NB4 (cell line): ENCODE measurements around the gene PRODH2.

Experiments used
- MYC ChIP-seq: IDR thresholded peaks from 2 replicates; pipeline ENCODE4 v1.6.1; 2011; ENCODE audit warnings: low read depth, low read length
- POLR2A ChIP-seq: IDR thresholded peaks from 2 replicates; pipeline ENCODE4 v1.6.1; 2011; ENCODE audit warnings: mild to moderate bottlenecking; ENCODE audit not compliant: insufficient read length; ENCODE audit errors: extremely low read depth
- TF ChIP-seq, protein P1 (sequence below): IDR thresholded peaks from one replicate; pipeline ENCODE4 v1.5.1; 2012; ENCODE audit warnings: low read depth, low read length
- TF ChIP-seq, protein P2 (sequence below): IDR thresholded peaks from 2 replicates; pipeline ENCODE4 v1.6.1; 2011; ENCODE audit warnings: low read depth, low read length

- TF ChIP-seq, protein P1, sequence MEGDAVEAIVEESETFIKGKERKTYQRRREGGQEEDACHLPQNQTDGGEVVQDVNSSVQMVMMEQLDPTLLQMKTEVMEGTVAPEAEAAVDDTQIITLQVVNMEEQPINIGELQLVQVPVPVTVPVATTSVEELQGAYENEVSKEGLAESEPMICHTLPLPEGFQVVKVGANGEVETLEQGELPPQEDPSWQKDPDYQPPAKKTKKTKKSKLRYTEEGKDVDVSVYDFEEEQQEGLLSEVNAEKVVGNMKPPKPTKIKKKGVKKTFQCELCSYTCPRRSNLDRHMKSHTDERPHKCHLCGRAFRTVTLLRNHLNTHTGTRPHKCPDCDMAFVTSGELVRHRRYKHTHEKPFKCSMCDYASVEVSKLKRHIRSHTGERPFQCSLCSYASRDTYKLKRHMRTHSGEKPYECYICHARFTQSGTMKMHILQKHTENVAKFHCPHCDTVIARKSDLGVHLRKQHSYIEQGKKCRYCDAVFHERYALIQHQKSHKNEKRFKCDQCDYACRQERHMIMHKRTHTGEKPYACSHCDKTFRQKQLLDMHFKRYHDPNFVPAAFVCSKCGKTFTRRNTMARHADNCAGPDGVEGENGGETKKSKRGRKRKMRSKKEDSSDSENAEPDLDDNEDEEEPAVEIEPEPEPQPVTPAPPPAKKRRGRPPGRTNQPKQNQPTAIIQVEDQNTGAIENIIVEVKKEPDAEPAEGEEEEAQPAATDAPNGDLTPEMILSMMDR, result no peak
- TF ChIP-seq POLR2A (no peak), MYC (no peak)
- TF ChIP-seq, protein P2, sequence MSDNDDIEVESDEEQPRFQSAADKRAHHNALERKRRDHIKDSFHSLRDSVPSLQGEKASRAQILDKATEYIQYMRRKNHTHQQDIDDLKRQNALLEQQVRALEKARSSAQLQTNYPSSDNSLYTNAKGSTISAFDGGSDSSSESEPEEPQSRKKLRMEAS, result no peak
Measured at GRCh38 chr19:35782589-35782988, 30.1 kb downstream of the PRODH2 start.
